Superior temporal gyrus (tissue), 1 donor: Measurements from ENCODE around the gene C4orf54.

ENCODE experiments used
- DNase-seq: peaks from one replicate; pipeline ENCODE4 v3.0.0-alpha.2; 2016; ENCODE audit errors: extremely low spot score

C4orf54 gene

DNA sequence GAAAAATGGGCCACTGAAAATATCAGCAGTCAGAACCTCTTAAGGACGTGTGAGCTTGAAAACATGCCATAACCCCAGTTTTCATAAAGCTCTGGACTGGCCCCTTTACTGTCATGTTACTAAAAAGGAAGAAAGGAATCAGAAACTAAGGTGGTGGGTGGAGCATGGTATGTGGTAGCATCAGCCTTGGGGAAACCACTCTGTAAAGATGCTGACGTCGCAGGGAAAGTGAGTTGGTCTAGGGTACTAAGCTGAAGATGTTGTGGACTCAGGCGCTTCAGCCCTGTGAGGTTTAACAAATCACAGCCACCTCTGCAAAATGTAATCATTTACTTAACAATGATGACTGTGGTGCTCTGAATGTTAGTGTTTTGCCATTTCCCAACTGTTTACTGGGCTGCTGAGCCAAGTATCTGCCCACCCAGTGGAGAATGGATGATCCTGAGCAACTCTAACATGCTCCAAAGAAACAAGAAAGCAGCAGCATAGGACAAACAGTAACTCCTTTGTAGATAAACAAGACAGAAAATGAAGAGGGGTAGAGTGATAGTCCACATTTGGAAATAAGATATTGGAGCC lies 33.4 kb downstream of the C4orf54 start:
- no peak for DNase-seq

DNA sequence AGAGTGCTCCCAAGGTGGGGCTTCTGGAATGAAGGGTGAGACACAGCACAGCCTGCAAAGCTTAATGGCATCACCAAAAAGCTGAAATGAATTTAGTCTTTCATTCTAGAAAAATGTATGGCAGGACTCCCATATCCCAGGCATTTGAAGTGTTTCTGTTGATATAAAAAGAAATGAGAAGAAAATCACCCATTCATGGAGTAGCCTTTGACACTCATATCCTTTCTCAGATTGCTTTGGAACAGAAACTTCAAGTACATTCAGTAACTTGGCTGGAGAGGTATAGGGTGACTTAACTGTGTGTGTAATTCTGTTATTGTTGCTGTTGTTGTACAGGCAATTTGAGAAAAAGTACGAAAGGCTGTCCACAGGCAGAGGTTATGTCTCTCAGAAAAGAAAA lies 35.3 kb downstream of the C4orf54 start:
- no peak for DNase-seq

DNA sequence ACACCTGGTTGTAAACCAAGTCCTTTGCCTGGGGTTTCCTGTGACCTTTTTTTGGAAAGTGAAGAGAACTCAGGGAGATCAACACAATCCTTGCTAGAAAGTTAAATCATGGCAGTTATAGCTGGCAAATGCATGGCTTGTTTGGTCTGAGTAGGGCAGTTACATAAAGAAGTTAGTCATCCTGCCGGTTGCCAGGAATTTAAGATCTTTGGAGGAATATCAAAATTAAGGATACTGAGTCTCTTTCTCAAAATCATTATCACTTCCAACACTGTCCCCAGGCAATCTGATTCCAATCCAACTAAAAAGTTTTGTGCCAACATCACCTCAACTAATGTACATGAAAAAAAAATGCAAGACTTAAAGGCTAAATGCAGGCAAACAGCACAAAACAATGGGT lies 40.3 kb downstream of the C4orf54 start:
- DNase-seq = peak; percentile 62

DNA sequence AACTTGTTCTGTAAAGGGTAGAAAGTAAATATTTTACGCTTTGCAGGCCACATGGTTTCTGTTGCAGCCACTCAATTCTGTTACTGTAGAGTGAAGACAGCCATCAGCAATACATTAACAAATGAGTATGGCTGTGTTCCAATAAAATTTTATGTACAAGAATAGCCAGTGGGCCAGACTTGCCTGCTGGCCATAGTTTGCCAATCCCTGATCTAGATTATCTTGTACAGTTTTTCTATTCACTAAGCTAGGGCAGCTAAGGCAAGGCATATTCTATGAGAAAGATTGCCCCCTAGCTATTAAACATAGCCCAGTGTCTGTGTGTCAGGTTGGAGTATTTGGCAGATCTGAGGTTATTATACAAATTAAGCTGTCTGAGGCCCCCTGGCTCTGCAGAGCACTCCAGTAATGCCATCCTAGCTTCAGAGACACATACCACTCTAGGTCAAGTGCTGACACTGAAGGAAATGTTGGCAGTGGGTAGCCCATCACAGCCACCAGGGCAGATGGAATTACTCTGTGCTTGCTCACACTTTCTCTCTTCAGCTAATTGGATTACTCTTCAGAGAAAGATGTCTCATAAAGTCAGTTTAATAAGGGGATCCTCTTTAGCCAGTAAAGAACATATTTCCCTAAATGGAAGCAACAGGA lies 42.3 kb downstream of the C4orf54 start:
- no peak for DNase-seq

DNA sequence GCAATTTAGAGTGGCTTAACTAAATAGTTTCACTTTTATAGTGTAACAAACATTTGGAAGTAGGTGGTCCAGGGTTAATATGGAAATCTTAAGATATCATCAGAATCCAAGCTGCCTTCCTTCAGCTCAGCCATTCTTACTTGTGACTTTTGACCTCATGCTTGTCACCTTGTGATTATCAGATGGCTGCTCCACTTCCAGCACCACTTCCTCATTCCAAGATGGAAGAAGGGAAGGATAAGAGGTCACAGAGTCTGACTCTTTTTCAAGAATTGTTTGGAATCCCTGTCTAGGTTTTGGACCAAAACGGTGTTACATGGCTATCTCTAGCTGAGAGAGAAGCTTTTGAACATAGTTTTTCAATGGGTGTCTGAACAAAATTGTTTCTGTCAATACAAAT lies 43.1 kb downstream of the C4orf54 start:
- no peak for DNase-seq

DNA sequence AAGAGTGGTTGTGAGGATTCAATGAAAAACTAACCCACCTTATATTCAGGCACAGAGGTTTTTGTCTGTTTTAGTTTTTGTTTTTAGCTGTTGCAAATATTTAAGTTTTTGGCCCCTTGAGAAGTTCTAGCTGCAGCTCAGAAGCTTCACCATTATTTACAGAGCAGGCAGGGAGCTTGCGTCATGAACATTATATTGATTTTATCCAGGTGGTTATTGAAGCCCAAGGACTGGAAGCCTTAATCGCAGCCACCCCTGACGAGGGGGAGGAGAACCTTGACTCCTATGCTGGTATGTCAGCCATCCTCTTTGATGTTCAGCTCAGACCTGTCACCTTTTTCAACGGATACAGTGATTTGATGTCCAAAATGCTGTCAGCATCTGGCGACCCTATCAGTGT lies 44.9 kb downstream of the C4orf54 start:
- no peak for DNase-seq

DNA sequence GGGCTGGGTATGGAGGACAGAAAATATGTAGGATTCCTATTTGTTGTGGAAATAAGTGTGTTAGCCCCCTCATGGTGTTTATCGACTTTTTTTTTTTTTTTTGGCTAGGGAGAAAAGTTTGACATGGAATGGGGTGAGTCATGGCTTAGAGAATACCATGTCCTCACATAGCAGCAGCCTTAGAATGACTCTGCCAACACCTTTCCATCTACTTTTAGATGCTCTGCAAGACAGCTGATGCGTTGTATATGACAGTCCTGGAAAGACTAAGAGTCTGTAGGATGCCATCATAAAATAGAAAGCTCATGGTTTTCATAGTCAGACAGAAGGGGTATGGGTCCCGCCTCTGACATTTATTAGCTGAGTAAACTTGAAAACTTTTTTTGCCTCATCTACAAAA lies 45.3 kb downstream of the C4orf54 start:
- DNase-seq = no peak

DNA sequence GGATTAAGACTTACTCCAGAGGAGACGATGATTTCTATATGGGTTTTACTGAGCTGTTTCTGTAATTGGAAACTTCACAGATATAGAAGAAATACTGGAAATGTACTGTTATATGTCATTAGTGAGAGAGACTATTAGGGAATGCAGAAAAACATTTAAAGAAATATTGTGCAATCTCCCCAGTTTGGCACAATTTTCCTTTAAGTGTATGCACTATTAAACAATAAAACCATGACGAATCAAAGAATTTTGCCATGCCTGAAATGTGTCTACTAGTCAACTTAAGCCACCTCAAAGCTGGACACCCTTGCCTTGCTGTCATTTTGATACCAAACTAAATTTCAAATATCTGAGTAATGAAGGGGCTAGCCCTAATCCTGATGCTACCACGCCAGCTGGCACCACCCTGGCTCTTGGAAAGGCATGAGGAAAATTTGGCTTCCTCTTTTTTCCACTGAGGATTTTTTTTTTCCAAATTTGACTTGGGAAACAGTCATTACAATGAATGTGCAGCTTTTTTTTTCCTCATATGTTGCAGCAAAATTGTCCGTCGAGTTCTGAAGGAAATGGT lies 46.9 kb downstream of the C4orf54 start:
- DNase-seq = no peak

DNA sequence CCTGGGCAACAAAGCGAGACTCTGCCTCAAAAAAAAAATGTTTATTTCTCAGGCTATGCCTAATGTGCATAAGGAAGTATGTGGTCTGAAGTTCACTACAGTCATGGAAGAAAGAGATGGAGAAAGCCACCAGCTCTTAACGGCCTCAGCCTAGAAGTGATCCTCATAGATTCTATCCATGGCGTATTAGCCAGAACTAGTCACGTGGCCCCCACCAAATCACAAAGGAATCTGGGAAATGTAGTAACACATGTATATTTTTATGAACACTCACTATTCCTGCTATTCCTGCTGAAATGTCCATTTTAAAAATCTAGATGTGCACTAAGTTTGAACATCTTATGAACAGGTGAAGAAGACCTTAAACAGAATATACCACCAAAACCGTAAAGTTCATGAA lies 49.2 kb downstream of the C4orf54 start:
- no peak for DNase-seq
